GM20000 (cell line): Measurements from ENCODE around the gene PDZRN3.

Experiments used
- DNase-seq: peaks from one replicate; pipeline ENCODE4 v3.0.0; 2012; ENCODE audit warnings: low spot score
- CTCF ChIP-seq: IDR thresholded peaks from 2 replicates; pipeline ENCODE4 v1.5.1; 2012; ENCODE audit warnings: mild to moderate bottlenecking, control low read depth; ENCODE audit errors: extremely low read depth, missing control alignments

Gene PDZRN3

GRCh38 chr3:73459711-73460110 is 165.0 kb downstream of the PDZRN3 start:
- DNase-seq: no peak
- no peak for TF ChIP-seq CTCF

- DNase-seq: no peak
- no peak for TF ChIP-seq CTCF
Measured at GRCh38 chr3:73453666-73454065, 171.1 kb downstream of the PDZRN3 start.

- TF ChIP-seq CTCF: no peak
- no peak for DNase-seq
Measured at GRCh38 chr3:73452729-73453128, 172.0 kb downstream of the PDZRN3 start.

GRCh38 chr3:73451301-73451944 is 173.3 kb downstream of the PDZRN3 start:
- no peak for TF ChIP-seq CTCF
- no peak for DNase-seq

GRCh38 chr3:73449774-73450173 is 175.0 kb downstream of the PDZRN3 start:
- TF ChIP-seq CTCF: no peak
- DNase-seq: no peak

- peak; percentile 56 for DNase-seq
- TF ChIP-seq CTCF: no peak
Measured at GRCh38 chr3:73448761-73449301, 175.9 kb downstream of the PDZRN3 start.

- no peak for TF ChIP-seq CTCF
- DNase-seq: no peak
Measured at GRCh38 chr3:73448041-73448440, 176.7 kb downstream of the PDZRN3 start.
